Lower leg skin (tissue), 4 donors: ENCODE measurements around the gene EYS. TPM values are rescaled to one million over a fixed set of nuclear protein-coding genes. Genes with fewer than 3 reads are reported as not detected.
A peak's percentile ranks its signal among the peaks of the same experiment; 100 is the strongest.
"Not testable (repeated sequence)": the region's sequence is repeated elsewhere in the genome, so short reads cannot be mapped to it uniquely, and the experiment has no call there.

Experiments used
- DNase-seq, 2 donors: peaks; one replicate each; pipeline ENCODE4 v3.0.0-alpha.2; 2019; ENCODE audit warnings: low spot score in 2 of 2
- H3K4me3 ChIP-seq: fragments of 200-600 bp; sonication (generic); 2 replicates; pipeline ENCODE4 v1.5.1; 2017; ENCODE audit warnings: mild to moderate bottlenecking, low read depth; ENCODE audit not compliant: poor library complexity, severe bottlenecking
- POLR2A ChIP-seq, 2 donors: fragments of 450-650 bp; IDR thresholded peaks; one replicate each; pipeline ENCODE4 v1.6.1; 2016 to 2017; ENCODE audit warnings: antibody characterized with exemption in 2 of 2, mild to moderate bottlenecking in 1 of 2, moderate library complexity in 1 of 2
- WGBS, 2 donors: methylation state at CpG; one replicate each; pipeline ENCODE4 v1.1.5; 2018; 5-methylcytosine and 5-hydroxymethylcytosine counted together
- intact Hi-C: fragments of 100-400 bp; cut with DNase I; formaldehyde crosslinking; loops from one replicate; pipeline ENCODE4 v1.15.0; 2023; ENCODE audit warnings: low total_unique reads
- total RNA-seq, 4 donors: library from RNA; depleted of rRNA; stranded (reverse); fragments of >200 nt; gene quantifications; one replicate each; pipeline ENCODE4 v1.1.0, GENCODE V29; 2016
- TF ChIP-seq, protein P1 (sequence below), 3 donors: fragments of 450-650 bp; IDR thresholded peaks; one replicate each; pipeline ENCODE4 v1.5.1; 2016; ENCODE audit warnings: antibody characterized with exemption in 3 of 3, mild to moderate bottlenecking in 3 of 3, moderate library complexity in 2 of 3

EYS gene
- total RNA-seq, 4 donors from 2014 or later = 0.04 TPM; not detected in 3

DNA sequence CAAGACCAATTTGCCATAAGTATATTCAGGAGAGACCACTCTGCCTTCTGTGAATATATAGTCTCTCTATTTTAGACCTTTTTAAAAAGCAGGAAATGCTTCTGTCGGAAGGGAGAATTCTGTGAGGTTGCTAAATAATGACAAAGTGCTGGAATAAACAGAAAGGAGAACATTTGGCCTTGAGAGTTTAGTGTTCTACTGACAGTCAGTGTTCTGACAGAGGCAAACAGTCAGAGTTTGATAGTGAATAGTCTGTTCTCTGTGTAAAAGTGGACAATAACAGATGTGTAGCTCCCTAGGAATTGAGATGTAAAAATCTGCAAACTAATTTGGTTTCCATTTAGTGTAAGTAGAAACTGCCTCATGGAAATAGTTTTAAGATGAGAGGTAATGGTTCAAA is 1850.8 kb downstream of the EYS start:
- H3K4me3 ChIP-seq = no peak overlapping the region
- intact Hi-C loops = no loop called here
- WGBS, 2 donors = 58 to 69% methylated on average over 1 of the region's 1 CpG
- TF ChIP-seq POLR2A (IDR thresholded peaks at IDR 0.05) = no peak
- TF ChIP-seq, protein P1, sequence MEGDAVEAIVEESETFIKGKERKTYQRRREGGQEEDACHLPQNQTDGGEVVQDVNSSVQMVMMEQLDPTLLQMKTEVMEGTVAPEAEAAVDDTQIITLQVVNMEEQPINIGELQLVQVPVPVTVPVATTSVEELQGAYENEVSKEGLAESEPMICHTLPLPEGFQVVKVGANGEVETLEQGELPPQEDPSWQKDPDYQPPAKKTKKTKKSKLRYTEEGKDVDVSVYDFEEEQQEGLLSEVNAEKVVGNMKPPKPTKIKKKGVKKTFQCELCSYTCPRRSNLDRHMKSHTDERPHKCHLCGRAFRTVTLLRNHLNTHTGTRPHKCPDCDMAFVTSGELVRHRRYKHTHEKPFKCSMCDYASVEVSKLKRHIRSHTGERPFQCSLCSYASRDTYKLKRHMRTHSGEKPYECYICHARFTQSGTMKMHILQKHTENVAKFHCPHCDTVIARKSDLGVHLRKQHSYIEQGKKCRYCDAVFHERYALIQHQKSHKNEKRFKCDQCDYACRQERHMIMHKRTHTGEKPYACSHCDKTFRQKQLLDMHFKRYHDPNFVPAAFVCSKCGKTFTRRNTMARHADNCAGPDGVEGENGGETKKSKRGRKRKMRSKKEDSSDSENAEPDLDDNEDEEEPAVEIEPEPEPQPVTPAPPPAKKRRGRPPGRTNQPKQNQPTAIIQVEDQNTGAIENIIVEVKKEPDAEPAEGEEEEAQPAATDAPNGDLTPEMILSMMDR (IDR thresholded peaks at IDR 0.05) = no peak
- no peak for DNase-seq

DNA sequence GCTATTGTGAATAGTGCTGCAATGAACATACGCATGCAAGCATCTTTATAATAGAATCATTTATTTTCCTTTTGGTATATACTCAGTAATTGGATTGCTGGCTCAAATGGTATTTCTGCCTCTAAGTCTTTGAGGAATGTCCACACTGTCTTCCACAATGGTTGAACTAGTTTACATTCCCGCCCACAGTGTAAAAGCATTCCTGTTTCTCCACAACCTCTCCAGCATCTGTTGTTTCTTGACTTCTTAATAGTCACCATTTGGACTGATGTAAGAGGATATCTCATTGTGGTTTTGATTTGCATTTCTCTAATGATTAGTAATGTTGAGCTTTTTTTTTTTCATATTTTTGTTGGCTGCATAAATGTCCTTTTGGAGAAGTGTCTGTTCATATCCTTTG is 1862.7 kb downstream of the EYS start:
- WGBS, 2 donors = 88 to 92% methylated on average over 2 of the region's 2 CpGs
- TF ChIP-seq, protein P1 (IDR thresholded peaks at IDR 0.05) = no peak
- no peak for TF ChIP-seq POLR2A (IDR thresholded peaks at IDR 0.05)
- intact Hi-C loops = no loop called here

DNA sequence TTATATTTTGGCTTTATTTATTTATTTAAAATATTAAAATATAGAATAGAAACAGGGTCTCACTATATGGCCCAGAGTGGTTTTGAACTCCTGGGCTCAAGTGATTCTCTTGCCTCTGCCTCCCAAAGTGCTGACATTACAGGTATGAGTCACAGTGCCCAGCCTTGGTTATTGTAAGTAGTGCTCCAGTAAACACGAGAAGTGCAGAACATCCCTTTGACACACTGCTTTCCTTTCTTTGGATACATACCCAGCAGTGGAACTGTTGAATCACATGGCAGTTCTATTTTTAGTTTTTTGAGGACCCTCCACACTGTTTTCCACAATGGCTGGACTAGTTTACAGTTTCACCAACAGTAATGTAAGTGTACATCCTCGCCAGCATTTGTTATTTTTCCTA is 1867.5 kb downstream of the EYS start:
- WGBS, 2 donors = 72 to 73% methylated on average over 2 of the region's 2 CpGs
- intact Hi-C loops = no loop called here
- TF ChIP-seq POLR2A (IDR thresholded peaks at IDR 0.05) = no peak
- TF ChIP-seq, protein P1 (IDR thresholded peaks at IDR 0.05) = no peak
- no peak for DNase-seq
- H3K4me3 ChIP-seq = no peak overlapping the region

More for the DNA sequence above, 1862.7 kb downstream of the EYS start:
- H3K4me3 ChIP-seq = no peak overlapping the region
- no peak for DNase-seq

DNA sequence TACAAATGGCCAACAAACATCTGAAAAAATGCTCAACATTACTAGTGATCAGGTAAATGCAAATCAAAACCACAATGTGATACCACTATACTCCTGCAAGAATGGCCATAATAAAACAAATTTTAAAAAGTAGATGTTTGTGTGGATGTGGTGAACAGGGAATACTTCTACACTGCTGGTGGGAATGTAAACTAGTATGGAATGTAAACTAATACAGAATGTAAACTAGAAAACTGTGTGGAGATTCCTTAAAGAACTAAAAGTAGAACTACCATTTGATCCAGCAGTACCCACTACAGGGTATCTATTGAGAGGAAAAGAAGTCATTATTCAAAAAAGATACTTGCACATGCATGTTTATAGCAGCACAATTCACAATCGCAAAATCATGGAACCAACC is 1878.3 kb downstream of the EYS start:
- intact Hi-C loops, DNase-seq, H3K4me3 ChIP-seq: not testable (repeated sequence)
- 83 to 95% methylated on average over 1 of the region's 1 CpG for WGBS, 2 donors

DNA sequence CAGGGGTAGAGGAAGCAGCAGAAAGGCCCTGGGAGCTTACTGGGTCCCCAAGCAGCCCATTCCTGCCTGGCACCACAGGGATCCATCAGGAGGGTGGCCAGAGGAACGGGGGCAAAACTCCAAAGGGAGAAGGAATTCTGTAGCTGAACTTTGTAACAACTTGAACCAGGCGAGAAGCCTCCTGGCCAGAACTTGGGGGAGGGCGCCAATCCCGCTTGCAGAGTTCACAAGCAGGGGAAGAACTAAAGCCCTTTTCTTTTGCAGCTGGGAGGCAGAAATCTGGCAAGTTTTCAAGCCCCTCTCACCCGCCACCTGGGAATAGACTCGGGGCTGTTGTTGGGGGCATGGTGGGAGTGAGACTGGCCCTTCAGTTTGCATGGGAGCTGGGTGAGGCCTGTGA is 1882.3 kb downstream of the EYS start:
- TF ChIP-seq POLR2A (IDR thresholded peaks at IDR 0.05) = no peak
- TF ChIP-seq, protein P1 (IDR thresholded peaks at IDR 0.05) = no peak
- intact Hi-C loops = no loop called here
- WGBS, 2 donors = 80 to 85% methylated on average over 6 of the region's 6 CpGs
- H3K4me3 ChIP-seq = no peak overlapping the region
- DNase-seq = peak in 1 of 2 donors; percentile 46

DNA sequence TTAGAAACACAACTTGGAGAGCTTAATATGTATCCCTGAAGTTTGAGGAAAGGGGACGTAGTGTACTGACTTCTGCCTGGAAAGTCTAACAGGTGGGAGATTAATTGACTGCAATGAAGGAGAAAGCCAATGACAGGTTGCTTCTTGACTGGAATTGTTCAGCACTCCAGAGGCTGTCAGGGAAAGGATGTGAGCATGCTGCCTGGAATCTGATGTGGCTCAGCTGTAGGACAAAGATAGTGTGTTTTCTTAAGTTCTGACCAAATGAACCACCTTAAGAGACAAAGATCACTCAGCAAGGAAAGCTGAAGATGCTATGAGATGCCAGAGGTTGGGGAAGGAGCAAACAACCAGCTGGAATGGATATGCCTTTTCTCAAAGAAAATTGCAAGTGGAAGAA is 1885.6 kb downstream of the EYS start:
- intact Hi-C loops = no loop called here
- no peak for DNase-seq
- 55 to 68% methylated on average over 1 of the region's 1 CpG for WGBS, 2 donors
- no peak overlapping the region for H3K4me3 ChIP-seq
- TF ChIP-seq, protein P1 (IDR thresholded peaks at IDR 0.05) = no peak
- TF ChIP-seq POLR2A (IDR thresholded peaks at IDR 0.05) = no peak
